ENCODE results near the gene ZNF526. TPM values are rescaled to one million over a fixed set of nuclear protein-coding genes. Genes with fewer than 3 reads are reported as not detected.

The ZNF526 gene
- polyA plus RNA-seq, 1 experiment = 4.6 TPM

DNA sequence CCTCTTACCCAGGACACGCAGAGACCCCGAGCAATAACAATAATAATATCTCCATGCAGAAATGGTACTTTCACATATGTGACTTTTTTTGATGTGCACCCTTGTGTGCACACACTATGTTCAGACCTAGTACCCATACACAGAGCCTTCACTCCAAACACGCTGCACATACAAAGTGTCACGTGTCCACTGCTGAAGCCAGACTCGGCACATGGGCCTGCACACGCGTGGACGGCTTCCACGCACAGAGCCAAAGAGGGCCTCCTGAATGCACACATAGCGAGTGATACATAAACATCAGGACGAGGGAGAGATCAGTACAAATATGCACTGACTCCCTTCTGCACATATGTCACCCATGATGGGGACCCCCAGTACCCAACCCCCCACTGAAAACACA is 45.9 kb upstream of the ZNF526 start:
- TF ChIP-seq, protein P1, sequence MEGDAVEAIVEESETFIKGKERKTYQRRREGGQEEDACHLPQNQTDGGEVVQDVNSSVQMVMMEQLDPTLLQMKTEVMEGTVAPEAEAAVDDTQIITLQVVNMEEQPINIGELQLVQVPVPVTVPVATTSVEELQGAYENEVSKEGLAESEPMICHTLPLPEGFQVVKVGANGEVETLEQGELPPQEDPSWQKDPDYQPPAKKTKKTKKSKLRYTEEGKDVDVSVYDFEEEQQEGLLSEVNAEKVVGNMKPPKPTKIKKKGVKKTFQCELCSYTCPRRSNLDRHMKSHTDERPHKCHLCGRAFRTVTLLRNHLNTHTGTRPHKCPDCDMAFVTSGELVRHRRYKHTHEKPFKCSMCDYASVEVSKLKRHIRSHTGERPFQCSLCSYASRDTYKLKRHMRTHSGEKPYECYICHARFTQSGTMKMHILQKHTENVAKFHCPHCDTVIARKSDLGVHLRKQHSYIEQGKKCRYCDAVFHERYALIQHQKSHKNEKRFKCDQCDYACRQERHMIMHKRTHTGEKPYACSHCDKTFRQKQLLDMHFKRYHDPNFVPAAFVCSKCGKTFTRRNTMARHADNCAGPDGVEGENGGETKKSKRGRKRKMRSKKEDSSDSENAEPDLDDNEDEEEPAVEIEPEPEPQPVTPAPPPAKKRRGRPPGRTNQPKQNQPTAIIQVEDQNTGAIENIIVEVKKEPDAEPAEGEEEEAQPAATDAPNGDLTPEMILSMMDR (IDR thresholded peaks at IDR 0.05; ENCODE audit: low read depth, low read length) = no peak
- H3K27me3 ChIP-seq (ENCODE audit: control insufficient read depth, insufficient read depth, low read length) = peaks cover 61% of the 10 kb centered on the region
- CTCF ChIA-PET = no interaction called here
- no peaks in the 10 kb centered on the region for H3K9me3 ChIP-seq (ENCODE audit: control insufficient read depth, insufficient read depth, low read length)
- H3K4me3 ChIP-seq (ENCODE audit: low read depth, low read length) = no peak overlapping the region
- H3K27ac ChIP-seq (ENCODE audit: low read depth, low read length) = no peak overlapping the region
- POLR2A ChIA-PET = no interaction called here
- DNase-seq (ENCODE audit: low read depth, low spot score) = no peak

DNA sequence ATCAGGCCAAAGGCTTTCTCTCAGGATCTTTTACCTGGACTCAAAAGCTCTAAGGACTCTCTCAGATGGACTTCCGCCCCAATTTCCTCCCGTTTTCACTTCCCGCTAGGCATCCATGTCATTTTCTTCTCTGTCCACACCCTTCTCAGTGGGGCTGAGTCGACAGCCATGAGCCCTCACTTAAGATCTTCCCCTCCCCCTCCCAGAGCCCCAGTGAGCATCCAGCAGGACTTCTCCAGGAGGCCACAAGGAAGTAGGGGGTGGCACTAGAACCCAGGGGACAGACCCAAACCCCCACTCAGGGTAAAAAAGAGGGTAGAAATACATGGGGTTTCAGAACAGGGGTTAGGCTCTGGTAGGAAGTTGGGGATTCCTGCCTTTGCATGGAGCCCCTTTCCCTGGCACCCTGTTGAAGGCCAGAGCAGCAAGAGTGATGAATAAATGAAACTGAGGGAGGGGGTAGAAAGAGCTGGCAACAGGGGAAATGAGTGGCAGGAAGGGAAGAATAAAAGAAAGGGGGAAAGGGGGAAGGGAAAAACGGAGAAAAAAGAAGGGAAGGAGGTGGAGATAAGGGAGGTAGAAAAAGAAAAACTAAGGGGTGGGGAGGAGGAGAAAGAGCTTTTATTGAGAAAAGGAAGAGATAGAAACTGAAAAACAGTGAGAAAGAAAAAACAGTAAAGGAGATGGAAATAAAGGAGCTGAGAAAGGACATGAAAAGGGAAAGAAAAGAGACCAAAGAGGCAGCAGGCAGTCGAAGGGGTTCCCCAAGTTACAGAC is 45.0 kb upstream of the ZNF526 start:
- Histone ChIP-seq H3K27ac (ENCODE audit: low read depth, low read length) (no peak overlapping the region), H3K27me3 (ENCODE audit: control insufficient read depth, insufficient read depth, low read length) (peaks cover 67% of the 10 kb centered on the region), H3K4me3 (ENCODE audit: low read depth, low read length) (no peak overlapping the region), H3K9me3 (ENCODE audit: control insufficient read depth, insufficient read depth, low read length) (no peaks in the 10 kb centered on the region)
- CTCF ChIA-PET = interaction anchor here (0.5 to 2.9 kb wide), 8 partner anchors 10 to 104 kb away, joined by 3 to 17 read pairs (median 8); partner anchors contain the start of gene POU2F2
- TF ChIP-seq, protein P1 (IDR thresholded peaks at IDR 0.05; ENCODE audit: low read depth, low read length) = no peak
- POLR2A ChIA-PET = no interaction called here
- no peak for DNase-seq (ENCODE audit: low read depth, low spot score)

DNA sequence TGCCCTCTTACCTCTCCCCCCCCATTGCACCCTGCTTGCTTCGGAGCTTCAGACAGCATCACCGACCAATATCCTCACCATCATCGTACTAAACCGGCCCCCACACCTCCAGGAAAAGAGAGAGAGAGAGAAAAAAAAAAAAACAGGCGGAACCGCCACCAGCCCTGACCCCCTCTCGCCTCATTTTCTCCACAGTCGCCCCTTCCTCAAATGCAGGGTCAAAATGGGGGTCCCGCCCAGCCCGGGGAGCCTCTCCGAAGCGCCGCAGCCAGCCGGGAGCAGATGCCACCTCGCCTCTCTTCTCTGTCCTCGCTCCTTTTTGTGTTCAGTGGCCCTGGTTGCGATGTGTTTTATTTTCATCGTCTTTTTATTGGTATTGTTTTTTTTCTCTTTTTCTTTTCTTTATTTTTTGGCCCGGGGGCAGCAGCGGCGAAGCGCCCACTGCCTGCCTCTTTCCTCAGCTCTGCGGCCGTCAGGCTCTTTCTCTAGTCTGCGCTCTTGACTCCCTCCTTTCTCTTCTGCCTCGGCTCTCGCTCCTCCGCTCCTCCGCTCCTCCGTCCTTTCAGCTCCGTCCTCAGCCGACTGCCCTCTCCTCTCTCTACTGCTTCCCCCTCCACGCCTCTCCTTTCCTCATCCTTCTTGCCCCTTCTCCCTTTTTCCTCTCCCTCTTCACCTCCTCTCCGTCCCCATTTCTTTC is 44.0 kb upstream of the ZNF526 start:
- DNase-seq (ENCODE audit: low read depth, low spot score) = no peak
- peaks cover 73% of the 10 kb centered on the region for H3K27me3 ChIP-seq (ENCODE audit: control insufficient read depth, insufficient read depth, low read length)
- TF ChIP-seq, protein P1 (IDR thresholded peaks at IDR 0.05; ENCODE audit: low read depth, low read length) = no peak
- ChIA-PET CTCF (interaction anchor here (0.6 to 2.9 kb wide), 16 partner anchors 9 to 207 kb away, joined by 3 to 17 read pairs (median 3); partner anchors contain the start of genes DEDD2 and POU2F2), POLR2A (interaction anchor here (0.6 to 1.2 kb wide), 3 partner anchors 40 to 329 kb away, joined by 4 to 8 read pairs (median 7); no protein-coding TSS in a partner anchor)
- peak overlapping the region; percentile 60 for H3K4me3 ChIP-seq (ENCODE audit: low read depth, low read length)
- H3K9me3 ChIP-seq (ENCODE audit: control insufficient read depth, insufficient read depth, low read length) = no peaks in the 10 kb centered on the region
- no peak overlapping the region for H3K27ac ChIP-seq (ENCODE audit: low read depth, low read length)

DNA sequence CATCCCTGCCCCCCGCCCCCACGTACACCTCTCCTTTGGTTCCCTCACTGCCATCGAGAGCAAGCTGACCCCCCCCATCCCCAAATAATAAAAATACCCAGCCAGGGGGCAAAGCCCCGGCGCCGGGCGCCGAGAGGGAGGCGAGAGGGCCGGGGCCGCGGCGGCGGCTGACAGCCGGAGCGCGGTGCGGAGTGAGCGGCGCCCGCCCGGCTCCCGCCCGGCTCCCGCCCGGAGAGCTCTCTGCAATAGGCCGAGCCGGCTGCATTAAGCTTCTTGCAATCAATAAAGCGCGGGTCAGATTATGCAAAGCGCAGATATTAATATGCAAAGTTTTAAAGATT is 43.5 kb upstream of the ZNF526 start:
- no peak overlapping the region for H3K27ac ChIP-seq (ENCODE audit: low read depth, low read length)
- ChIA-PET CTCF (interaction anchor here (0.6 to 2.9 kb wide), 14 partner anchors 8 to 206 kb away, joined by 3 to 17 read pairs (median 4); partner anchors contain the start of genes DEDD2 and POU2F2), POLR2A (interaction anchor here (0.6 to 1.2 kb wide), 3 partner anchors 40 to 330 kb away, joined by 4 to 8 read pairs (median 7); no protein-coding TSS in a partner anchor)
- DNase-seq (ENCODE audit: low read depth, low spot score) = no peak
- peak overlapping the region; percentile 60 for H3K4me3 ChIP-seq (ENCODE audit: low read depth, low read length)
- TF ChIP-seq, protein P1 (IDR thresholded peaks at IDR 0.05; ENCODE audit: low read depth, low read length) = no peak
- H3K27me3 ChIP-seq (ENCODE audit: control insufficient read depth, insufficient read depth, low read length) = peaks cover 71% of the 10 kb centered on the region
- H3K9me3 ChIP-seq (ENCODE audit: control insufficient read depth, insufficient read depth, low read length) = no peaks in the 10 kb centered on the region
